ENCODE results near the gene FAM168B.

The FAM168B gene

DNA sequence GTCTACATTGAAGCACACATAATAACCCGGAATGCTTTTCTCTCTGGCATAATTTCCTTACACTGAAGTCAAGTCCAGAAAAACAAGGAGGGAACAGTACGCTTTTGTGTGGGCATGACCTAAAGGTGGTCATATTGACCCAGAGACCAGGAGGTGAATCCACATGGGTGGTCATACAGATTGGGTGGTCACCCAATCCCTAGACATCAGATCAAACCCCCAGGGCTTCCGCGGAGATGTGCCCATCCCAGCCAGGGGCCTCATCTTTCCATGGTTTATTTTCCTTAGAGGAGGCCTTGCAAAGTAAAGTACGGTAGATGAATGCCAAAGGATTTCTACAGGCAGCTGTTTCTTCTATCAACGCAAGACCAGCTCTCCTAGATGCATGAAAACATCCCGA lies 38.8 kb downstream of the FAM168B start:
- DNase-seq = no peak

DNA sequence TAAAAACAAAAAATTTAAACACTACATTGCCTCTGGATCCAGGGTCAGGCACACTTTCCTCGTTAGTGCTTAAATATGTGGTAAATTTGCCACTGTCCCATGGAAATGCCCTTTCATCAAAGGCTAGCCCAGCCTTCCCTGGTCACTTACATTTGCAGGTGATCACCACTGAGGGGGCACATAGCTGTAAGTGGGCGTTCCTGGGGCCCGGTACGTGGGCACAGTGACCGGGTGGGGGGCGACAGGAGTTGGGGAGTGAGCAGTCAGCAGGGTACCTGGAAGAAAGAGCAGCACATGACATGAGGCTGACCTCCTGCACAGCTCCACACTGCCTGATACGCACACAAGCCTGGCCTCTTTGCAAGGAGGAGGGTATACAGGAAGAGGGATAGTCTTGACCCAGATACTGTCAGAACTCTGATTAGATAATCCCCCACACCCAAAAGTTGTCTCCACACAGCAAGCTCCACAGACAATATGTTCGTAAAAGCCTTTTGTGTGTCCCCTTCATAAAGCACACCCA lies 40.5 kb downstream of the FAM168B start:
- no peak for DNase-seq

DNA sequence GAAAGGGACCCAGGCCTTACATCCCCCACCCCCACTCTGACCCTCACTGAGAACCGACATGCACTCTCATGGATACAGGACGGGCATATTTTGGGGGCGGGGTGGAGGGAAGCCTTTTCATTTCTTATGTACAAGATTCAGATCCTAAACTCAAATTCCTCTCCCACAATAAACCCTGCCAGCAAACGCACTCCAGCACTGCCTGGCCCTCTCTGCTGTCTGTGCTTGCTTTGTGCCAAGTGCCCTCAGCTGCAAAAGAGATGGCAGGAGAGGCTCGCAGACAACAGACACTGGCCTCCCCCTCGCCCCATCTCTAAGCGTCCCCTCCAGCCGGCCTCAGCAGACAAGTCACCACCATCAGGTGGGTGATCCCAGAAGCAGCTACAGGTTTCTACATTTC lies 42.4 kb downstream of the FAM168B start:
- no peak for DNase-seq

DNA sequence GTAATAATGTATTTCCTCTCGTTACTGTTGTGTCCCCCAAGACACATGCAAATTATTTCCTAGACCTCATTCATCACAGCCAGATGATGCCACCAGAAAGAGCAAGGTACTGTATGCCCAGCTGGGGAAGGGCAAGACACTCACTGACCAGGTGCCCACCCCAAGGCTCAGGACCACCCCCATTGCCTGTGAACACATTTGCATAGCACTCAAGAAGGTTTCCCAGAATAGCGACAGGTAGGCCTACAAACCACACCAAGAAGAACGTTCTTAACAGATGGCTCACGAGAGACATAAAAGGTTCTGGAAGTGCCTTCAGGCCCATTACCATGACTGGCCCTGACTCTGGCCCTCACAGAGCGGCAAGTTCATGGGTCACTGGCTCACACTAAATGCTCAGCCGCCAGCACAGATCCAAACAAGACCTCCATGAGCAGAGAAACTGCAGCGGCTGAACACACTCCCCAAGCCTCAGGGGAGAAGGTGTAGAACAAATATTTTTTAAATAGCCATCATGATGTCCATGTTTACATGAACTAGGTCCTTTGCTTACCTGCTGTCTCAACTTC lies 44.0 kb downstream of the FAM168B start:
- no peak for DNase-seq

DNA sequence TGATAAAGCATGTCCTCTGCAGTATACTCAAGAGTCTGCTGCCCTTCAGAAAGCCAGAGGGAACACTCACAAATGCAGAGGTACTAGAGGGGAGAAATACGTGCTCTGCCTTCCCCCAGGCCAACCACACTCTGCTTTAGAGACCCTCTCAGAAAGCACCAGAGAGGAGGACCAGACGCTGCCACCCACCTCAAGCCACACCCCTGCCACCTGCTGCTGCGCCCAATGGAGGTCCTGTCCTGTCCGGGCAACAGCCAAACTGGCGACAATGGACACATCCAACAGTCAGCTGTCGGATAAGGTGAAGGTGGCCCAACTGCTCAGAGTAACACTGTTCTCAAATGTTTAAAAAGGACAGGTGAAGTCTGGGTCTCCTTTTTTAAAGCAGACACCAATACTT lies 44.6 kb downstream of the FAM168B start:
- DNase-seq = no peak

DNA sequence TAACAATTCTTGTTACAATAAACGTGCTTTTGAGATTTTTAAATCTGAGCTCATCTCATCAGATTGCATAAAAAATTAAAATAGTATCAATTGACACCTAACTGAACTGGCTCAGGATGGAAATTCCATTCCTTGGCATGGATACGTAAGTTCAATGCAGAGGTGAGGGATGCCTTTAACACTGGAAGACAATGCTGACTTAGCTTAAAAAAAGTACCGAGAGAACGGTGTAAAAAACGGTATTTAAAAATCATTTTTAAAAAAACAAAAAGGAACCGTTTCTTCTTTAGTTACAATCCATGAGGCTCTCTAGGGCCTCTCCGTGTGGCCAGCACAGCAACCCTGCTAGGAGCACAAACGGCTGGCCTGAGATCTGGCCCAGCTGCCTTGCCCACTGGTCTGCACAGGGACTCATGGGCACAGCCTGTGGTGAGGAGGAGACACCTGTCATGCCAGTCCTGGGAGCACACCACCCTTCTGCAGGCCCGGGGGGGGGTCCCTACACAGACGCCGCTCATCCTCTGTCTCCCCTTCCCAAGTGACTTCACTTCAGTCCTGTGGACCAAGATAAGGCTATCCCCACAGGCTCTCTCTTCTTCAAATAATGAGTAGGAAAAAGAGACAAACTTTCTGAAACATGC lies 45.2 kb downstream of the FAM168B start:
- DNase-seq = no peak

DNA sequence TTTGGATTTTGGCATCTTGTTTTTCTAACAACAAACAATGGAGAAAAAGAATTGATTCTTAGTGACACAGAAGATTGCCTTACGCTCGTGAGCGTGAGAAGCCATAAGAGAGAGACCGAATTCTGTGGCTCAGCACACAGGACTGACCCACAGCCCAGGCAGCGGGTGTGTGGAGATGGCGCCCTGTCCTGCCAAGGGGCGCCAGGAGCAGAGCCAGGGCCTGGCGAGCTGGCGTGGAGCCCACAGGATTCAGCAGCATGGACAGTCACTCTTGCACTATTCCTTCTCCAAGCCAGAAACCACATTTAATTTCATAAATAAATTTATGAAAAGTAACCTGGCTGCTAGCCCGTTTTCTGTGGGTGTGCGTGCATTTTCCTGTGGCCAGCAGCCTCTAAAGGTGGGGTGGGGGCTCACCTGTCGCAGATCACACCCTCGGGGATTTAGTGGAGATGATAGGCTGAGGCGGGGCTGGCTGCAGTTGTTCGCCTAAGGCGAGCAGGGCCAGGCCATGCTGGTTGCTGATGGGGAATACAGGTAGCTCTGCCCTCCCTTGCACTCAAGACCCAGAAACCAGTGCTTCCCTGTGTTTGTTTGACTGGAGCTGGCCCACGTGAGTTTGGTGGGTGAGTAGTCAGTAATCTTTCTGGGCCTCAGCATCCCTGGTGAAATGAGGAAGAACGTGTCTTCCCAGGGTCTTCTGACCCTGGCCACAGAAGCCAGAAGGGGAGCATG lies 46.2 kb downstream of the FAM168B start:
- no peak for DNase-seq

DNA sequence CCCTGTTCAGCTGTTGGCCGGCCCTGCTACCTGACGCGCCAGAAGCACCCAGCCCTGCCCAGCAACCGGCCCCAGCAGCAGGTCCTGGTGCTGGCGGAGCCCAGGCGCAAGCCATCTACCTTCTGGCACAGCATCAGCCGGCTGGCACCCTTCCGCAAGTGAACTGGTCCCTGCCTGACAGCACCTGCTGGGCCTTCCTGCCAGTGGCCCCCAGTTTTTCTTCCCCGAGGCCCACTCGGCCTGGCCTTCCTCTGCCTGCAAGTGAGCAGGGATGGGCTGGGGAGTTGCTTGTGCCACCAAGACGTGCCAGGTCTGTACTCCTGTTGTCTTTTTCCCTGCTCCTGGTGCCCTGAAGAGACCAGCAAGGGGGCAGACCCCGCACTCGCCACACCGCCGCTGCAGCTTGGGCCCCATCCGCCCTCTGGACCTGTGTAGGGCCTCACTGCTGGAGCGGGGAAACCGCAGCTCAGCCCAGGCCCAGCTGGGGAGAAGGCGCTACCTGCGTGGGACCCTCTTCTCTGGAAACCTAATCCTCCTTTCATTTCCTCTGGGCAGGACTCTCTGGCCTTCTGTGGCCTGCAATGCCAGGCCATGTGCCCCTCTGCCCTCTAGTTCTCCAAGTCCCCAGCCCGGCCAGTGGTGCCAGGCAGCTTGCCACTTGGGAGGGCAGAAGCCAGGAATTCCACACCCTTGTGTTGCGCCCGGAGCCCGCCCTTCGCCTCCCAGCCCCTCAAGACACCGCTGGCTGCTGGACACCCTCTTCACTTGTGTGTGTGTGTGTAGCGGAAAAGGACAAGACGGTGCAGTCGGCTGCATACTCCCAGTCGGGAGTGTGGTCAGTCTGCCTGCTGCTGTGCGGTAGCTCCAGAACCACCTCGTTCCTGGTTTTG lies 47.0 kb downstream of the FAM168B start:
- no peak for DNase-seq

DNA sequence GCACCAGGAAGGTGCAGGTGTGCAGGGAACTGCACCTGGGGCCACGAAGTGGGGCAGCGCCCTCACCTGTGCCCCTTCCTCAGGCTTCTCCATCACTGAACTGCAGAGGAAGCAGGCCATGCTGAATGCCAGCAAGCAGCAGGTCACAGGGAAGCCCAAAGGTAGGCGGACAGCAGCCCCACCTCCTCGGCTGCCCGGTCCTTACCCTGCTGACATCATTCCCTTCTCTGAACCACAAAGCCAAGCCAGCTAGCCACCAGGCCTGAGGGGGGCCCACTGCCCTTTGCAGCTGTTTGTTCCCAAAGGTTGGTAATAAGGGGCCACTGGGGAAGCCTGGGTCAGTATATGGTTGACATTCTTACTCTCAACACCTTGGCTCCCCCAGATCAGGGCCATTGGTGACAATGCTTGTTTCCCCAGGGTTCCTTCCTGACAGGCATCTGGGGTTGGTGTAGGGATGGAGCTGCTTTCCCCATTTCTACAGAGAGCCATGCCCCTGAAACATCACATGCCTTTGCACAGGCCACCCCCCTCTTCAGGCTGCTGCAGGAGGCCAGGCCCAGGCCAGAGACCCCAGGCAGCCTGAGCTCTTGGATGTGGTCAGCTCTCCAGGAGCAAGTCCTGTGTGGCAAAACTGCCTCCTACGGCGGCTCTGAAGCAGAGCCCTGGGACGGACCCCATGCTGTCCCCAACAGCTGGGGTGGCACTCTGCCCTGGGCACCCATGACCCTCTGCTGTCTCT lies 47.8 kb downstream of the FAM168B start:
- DNase-seq = no peak

DNA sequence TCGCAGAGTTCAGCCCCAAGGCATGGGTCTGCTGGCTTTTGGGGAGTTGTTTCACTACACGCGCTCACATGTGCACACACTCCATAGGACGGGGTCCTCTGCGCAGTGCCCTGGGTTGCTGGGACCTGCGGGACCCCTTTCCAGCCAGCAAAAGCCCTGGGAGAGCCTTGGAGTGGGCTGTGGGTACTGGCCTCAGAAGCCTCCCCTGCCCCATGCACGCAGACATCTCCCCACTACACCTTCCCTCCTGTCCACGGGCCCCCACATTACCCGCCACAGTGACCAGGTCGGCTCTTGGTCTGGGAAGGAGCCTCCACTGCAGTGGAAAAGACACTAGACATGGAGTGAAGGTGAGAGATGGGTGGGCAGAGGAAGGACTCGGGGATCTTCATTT lies 48.5 kb downstream of the FAM168B start:
- DNase-seq = no peak

DNA sequence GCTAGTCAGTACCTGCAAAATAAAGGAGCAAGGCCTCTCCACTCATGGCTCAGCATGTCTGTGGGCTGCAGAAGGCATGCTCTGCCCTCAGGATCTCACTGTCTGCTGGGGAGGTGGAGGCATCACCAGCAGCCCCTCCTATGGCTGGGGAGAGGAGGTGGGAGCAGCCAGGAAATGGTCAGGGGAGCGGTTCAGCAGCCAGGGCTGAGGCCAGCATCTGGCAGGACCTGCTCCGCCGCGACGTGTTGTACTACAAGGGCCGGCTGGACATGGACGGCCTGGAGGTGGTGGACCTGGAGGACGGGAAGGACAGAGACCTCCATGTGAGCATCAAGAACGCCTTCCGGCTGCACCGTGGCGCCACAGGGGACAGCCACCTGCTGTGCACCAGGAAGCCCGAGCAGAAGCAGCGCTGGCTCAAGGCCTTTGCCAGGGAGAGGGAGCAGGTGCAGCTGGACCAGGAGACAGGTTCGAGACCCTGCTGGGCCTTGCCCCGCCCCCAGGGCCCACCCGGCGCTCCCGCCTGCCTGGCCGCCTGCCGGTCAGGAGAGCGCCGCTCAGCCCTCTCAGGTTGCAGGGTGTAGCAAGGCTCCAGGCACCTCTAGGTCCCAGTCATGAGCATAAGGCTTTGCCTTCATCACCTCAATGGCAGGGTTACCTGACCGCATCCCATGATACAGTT lies 49.0 kb downstream of the FAM168B start:
- no peak for DNase-seq

DNA sequence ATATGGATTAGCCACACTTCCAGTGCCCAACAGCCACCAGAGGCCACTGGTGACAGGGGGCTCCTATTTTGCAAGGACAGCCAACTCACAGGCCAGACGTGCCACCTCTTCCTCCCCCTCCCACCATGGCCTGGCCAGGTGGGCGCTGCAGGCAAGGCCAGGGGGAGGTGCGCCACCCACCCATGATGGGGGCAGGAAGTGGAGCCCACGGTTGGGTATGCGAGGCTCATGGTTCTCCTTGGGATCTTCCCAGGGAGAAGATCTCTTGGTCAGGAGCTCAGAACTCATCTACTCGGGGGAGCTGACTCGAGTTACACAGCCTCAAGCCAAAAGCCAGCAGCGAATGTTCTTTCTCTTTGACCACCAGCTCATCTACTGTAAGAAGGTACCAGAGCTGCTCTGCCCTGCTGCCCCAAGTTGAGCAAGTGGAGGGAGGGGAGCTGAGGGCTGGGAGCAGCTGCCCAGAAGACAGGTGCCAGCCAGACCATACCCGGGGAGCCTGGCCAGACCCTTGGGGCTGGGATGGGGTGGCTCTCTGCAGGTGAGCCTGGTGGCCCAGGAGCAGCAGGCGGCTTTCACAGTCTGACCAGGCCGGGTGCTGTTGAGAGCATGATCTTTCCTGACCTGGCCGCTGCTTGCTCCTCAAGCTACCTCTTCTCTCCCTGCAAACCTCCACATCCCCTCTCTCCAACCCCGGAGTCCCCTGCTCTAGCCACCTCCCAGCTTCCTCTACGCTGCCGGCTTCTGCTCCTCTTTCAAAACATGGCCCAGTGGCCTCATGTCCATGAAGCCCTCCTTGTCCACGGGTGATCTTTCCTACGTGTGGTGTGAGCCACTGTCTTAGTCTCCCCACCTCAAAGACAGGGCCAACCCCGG lies 49.8 kb downstream of the FAM168B start:
- no peak for DNase-seq

DNA sequence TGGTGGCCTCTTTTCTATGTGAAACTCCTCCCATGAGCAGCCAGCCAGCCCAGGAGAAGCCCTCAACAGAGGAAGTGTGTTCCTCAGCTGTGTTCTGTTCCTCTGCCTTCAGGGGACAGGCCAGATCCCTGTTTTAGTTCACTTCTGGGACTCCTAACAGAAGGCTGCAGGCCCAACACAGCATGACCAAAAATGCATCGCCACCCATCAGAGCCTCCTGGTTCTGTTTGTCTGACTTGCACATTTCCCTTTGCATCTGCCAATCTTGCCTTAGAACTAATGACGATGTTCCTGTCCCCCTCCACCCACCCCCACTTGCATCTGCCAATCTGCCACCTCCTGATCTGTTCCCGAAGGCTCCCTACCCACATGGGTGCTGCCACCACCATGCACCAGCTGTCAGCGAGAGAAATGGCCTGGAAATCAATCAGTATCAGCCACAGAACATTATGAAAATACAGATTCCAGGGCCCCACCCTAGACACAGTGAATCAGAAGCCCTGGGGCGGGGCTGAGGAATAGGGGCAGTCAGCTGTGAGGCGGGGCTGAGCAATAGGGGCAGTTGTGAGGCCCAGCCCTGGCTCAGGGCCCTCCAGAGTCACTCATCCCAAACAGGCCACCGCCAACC lies 51.0 kb downstream of the FAM168B start:
- DNase-seq = no peak

DNA sequence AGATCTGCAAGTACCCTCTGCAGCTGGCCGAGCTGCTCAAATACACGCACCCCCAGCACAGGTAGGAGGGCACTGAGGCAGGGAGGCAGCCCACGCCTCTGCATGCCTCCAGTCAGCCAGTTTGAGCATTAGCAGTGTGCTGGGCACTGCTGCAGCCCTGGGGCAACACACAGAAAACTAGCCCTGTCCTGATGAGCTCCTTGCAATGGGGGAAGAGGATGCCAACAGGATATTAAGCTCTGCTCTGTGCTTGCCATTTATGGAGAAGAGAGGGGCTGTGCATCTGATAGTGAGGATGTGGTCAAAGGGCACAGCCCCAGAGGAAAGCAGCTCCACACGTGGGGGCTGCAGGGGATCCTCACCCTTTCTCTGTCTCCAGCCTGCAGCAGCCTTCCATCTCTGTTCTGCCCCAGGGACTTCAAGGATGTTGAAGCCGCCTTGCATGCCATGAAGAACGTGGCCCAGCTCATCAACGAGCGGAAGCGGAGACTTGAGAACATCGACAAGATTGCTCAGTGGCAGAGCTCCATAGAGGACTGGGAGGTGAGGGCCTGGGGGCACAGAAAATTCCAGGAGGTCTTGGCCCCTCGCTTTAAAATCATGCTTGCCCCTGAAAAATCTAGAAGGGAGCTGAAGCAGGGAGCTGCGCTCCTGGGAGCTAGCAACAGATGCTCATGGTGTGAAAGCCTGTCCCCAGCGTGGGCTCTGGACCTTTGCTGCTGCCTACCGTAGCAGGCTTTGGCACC lies 51.7 kb downstream of the FAM168B start:
- no peak for DNase-seq

DNA sequence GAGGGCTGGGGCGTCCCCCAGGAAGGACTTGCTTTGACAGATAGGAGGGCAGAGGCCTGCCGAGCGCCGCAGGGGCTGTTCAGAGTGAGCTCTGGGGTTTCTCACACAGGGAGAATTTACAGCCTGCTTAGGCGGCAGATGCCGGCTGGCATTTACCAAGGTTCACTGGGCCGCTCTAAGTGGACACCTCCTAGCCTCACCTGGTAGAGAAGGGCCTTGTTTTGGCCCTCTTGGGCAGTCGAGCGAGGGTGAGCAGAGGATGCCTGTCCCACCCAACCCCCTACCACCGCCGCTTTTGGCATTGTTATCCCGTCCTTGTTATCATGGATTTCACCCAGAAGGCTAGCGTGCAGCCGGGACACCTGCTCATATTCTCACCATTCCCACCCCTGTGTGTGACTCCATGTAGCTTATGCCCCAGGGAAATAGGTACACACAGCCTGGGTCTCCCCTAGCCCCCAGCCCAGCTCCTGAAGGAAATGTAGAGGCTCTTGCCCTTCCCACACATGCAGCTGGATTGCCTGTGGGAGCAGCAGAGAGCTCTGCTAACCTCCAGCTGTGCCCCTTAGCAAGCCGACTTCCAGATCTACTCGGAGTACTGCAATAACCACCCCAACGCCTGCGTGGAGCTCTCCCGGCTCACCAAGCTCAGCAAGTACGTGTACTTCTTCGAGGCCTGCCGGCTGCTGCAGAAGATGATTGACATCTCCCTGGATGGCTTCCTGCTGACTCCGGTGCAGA lies 52.4 kb downstream of the FAM168B start:
- no peak for DNase-seq

DNA sequence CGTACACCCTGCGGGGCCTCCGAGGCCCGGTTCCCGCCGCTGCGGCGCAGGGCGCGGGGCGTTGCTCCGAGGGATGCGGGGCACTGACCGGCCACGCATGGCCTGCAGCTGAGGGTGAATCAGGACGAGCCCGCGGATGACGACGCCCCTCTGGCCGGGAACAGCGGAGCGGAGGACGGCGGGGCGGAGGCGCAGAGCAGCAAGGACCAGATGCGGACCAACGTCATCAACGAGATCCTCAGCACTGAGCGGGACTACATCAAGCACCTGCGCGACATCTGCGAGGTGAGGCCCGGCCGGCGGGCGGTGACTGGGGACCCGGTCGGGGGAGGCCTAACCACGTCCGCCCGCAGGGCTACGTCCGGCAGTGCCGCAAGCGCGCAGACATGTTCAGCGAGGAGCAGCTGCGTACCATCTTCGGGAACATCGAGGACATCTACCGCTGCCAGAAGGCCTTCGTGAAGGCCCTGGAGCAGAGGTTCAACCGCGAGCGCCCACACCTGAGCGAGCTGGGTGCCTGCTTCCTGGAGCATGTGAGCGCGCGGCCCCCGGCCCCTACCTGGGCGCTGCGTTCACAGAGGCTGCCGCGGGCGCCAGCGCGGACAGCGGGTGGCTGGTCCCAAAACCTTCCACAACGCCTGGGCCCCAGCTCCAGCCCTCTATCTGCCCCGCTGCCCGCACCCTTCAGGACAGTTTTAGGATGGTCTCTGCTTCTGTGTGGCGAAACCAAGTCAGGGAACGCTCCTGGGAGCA lies 53.2 kb downstream of the FAM168B start:
- DNase-seq = no peak

DNA sequence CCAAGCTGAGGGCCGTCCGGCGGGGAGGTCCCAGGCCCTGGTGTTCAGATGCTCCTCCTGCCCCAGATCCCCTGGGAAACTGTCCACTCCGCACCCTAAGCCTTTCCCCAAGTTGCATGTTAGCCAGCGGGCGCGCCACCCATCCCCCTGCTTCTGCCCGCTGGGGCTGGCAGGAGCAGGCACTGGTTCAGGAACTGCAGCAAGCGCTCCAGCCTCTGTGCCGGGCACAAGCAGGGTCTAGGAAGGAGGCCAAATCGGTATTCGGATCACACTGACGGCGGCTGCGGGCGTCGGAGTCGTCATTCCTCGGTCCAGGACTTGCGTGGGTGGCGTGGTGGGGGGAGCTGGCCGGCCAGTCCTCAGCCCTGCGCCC lies 53.7 kb downstream of the FAM168B start:
- DNase-seq = no peak

DNA sequence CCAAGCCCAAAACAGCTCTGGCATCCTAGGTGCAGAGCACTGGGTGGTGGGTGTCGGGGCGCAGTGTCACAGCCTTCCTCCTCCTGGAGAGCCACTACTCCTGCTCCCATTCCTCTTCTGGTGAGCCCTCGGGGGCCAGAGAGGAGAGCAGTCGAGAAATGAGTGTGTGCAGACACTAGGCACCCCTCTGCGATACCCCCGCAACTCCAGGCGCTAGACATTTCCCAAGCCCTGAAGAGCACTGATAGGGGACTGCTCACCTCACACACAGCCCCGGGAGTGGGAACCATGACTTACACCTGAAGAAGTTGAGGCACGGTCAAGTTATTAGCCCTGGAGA lies 54.2 kb downstream of the FAM168B start:
- no peak for DNase-seq

Measured in T-helper 9 cell (primary cell).